HepG2 (cell line): ENCODE measurements around the gene USP7. TPM values are rescaled to one million over a fixed set of nuclear protein-coding genes. Genes with fewer than 3 reads are reported as not detected.

ENCODE experiments used
- AGO1 ChIP-seq: fragments of 200-400 bp; formaldehyde crosslinking; IDR thresholded peaks from 2 replicates; pipeline ENCODE4 v1.6.1; 2017; ENCODE audit warnings: mild to moderate bottlenecking, low read depth, low read length, moderate library complexity; ENCODE audit not compliant: poor library complexity, severe bottlenecking
- AHR ChIP-seq: IDR thresholded peaks from 2 replicates; pipeline ENCODE4 v1.6.1; 2018; ENCODE audit warnings: missing genetic modification reagents, missing compliant biosample characterization
- CENPBD1 ChIP-seq: sonication (generic); formaldehyde crosslinking; IDR thresholded peaks from 2 replicates; pipeline ENCODE4 v1.8.0; 2022; ENCODE audit warnings: missing genetic modification reagents, low read depth, mild to moderate bottlenecking, borderline replicate concordance
- DRAP1 ChIP-seq: IDR thresholded peaks from 2 replicates; pipeline ENCODE4 v1.6.1; 2016; ENCODE audit warnings: missing genetic modification reagents, missing compliant biosample characterization
- HNRNPK ChIP-seq: fragments of 200-400 bp; formaldehyde crosslinking; IDR thresholded peaks from 2 replicates; pipeline ENCODE4 v1.6.1; 2018; ENCODE audit warnings: low read length, low read depth, moderate library complexity, mild to moderate bottlenecking; ENCODE audit not compliant: poor library complexity, severe bottlenecking
- NBN ChIP-seq: fragments of 450-650 bp; conservative IDR thresholded peaks from 2 replicates; pipeline ENCODE4 v1.6.1; 2017
- NR1H2 ChIP-seq: sonication (generic); formaldehyde crosslinking; IDR thresholded peaks from 2 replicates; pipeline ENCODE4 v1.8.1; 2022; ENCODE audit warnings: low read depth, missing genetic modification reagents, borderline replicate concordance
- REL ChIP-seq: sonication (generic); formaldehyde crosslinking; conservative IDR thresholded peaks from 2 replicates; pipeline ENCODE4 v1.8.0; 2022; ENCODE audit warnings: mild to moderate bottlenecking, missing genetic modification reagents, moderate library complexity
- REST ChIP-seq, 2 experiments: IDR thresholded peaks; 2 replicates each; pipeline ENCODE4 v1.6.1; 2011 to 2012; ENCODE audit warnings: low read length in 2 of 2, borderline replicate concordance in 1 of 2, low read depth in 1 of 2, mild to moderate bottlenecking in 1 of 2, moderate library complexity in 1 of 2
- SUZ12 ChIP-seq: fragments of 150-350 bp; IDR thresholded peaks from 2 replicates; pipeline ENCODE4 v1.6.1; 2014; ENCODE audit warnings: low read depth, low read length
- TEAD2 ChIP-seq: sonication (generic); formaldehyde crosslinking; IDR thresholded peaks from 2 replicates; pipeline ENCODE4 v1.9.0; 2021; ENCODE audit warnings: missing genetic modification reagents
- ZBTB38 ChIP-seq: sonication (generic); formaldehyde crosslinking; IDR thresholded peaks from 2 replicates; pipeline ENCODE4 v1.5.1; 2020; ENCODE audit warnings: mild to moderate bottlenecking, missing genetic modification reagents
- ZBTB7B ChIP-seq: sonication (generic); formaldehyde crosslinking; IDR thresholded peaks from 2 replicates; pipeline ENCODE4 v1.4.0; 2020; ENCODE audit warnings: missing genetic modification reagents
- ZNF207 ChIP-seq: fragments of 450-650 bp; IDR thresholded peaks from 2 replicates; pipeline ENCODE4 v1.6.1; 2016; ENCODE audit warnings: antibody characterized with exemption, borderline replicate concordance
- ZNF225 ChIP-seq: sonication (generic); formaldehyde crosslinking; IDR thresholded peaks from 2 replicates; pipeline ENCODE4 v1.4.0; 2020; ENCODE audit warnings: mild to moderate bottlenecking, missing genetic modification reagents
- ZNF235 ChIP-seq: sonication (generic); formaldehyde crosslinking; IDR thresholded peaks from 2 replicates; pipeline ENCODE4 v1.8.1; 2023; ENCODE audit warnings: mild to moderate bottlenecking, missing genetic modification reagents, borderline replicate concordance
- ZNF720 ChIP-seq: sonication (generic); formaldehyde crosslinking; IDR thresholded peaks from 2 replicates; pipeline ENCODE4 v1.4.0; 2020; ENCODE audit warnings: missing genetic modification reagents
- polyA plus RNA-seq, 8 experiments: library from polyadenylated mRNA; depleted of rRNA in 3 of 8; stranded (reverse) in 7 of 8; unstranded in 1 of 8; fragments of >200 nt; fragmentation: Illumina TruSeq in 4 of 8; extraction: Trizol in 4 of 8; gene quantifications; 2 replicates each; pipeline versions ENCODE4 v1.2.1 to v1.2.3, GENCODE V29; 2011 to 2016; ENCODE audit warnings: low read depth in 4 of 8, missing spikeins in 1 of 8, mixed read lengths in 1 of 8; ENCODE audit not compliant: insufficient read depth in 1 of 8
- total RNA-seq, 5 experiments: library from RNA; depleted of rRNA; stranded (reverse); fragments of >200 nt; fragmentation: Illumina TruSeq; extraction: Trizol; gene quantifications; 2 replicates each; pipeline ENCODE4 v1.2.3, GENCODE V29; 2016; ENCODE audit warnings: low read depth in 1 of 5
- TF ChIP-seq, protein P1 (sequence below): IDR thresholded peaks from 2 replicates; pipeline ENCODE4 v1.6.1; 2012; ENCODE audit warnings: low read length, improper control_type of control experiment
- TF ChIP-seq, protein P2 (sequence below): sonication (generic); formaldehyde crosslinking; IDR thresholded peaks from 2 replicates; pipeline ENCODE4 v1.8.0; 2023; ENCODE audit warnings: mild to moderate bottlenecking, missing genetic modification reagents

The USP7 gene
- total and polyA plus RNA-seq, 2 of the 13 experiments (the other 11 are each of a cell fraction or from before 2014, with no cell fraction given): 52.5 to 173 TPM

- TF ChIP-seq, protein P1, sequence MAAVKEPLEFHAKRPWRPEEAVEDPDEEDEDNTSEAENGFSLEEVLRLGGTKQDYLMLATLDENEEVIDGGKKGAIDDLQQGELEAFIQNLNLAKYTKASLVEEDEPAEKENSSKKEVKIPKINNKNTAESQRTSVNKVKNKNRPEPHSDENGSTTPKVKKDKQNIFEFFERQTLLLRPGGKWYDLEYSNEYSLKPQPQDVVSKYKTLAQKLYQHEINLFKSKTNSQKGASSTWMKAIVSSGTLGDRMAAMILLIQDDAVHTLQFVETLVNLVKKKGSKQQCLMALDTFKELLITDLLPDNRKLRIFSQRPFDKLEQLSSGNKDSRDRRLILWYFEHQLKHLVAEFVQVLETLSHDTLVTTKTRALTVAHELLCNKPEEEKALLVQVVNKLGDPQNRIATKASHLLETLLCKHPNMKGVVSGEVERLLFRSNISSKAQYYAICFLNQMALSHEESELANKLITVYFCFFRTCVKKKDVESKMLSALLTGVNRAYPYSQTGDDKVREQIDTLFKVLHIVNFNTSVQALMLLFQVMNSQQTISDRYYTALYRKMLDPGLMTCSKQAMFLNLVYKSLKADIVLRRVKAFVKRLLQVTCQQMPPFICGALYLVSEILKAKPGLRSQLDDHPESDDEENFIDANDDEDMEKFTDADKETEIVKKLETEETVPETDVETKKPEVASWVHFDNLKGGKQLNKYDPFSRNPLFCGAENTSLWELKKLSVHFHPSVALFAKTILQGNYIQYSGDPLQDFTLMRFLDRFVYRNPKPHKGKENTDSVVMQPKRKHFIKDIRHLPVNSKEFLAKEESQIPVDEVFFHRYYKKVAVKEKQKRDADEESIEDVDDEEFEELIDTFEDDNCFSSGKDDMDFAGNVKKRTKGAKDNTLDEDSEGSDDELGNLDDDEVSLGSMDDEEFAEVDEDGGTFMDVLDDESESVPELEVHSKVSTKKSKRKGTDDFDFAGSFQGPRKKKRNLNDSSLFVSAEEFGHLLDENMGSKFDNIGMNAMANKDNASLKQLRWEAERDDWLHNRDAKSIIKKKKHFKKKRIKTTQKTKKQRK: no peak
- TF ChIP-seq SUZ12 (no peak), ZNF720 (no peak), ZBTB38 (CRISPR knock-in tag) (peak; percentile 84), REST (IDR thresholded peaks at IDR 0.05; ENCODE audit: borderline replicate concordance in 1 of 2, low read depth in 1 of 2, low read length in 2 of 2) (no peak), AHR (CRISPR knock-in tag) (no peak), ZNF235 (CRISPR knock-in tag) (no peak), TEAD2 (no peak), ZNF225 (CRISPR knock-in tag) (no peak), ZNF207 (no peak), NBN (no peak), REL (CRISPR knock-in tag) (no peak), AGO1 (no peak), CENPBD1 (CRISPR knock-in tag) (no peak), NR1H2 (CRISPR knock-in tag) (no peak), HNRNPK (no peak), ZBTB7B (CRISPR knock-in tag) (no peak), DRAP1 (CRISPR knock-in tag) (no peak)
- TF ChIP-seq, protein P2, sequence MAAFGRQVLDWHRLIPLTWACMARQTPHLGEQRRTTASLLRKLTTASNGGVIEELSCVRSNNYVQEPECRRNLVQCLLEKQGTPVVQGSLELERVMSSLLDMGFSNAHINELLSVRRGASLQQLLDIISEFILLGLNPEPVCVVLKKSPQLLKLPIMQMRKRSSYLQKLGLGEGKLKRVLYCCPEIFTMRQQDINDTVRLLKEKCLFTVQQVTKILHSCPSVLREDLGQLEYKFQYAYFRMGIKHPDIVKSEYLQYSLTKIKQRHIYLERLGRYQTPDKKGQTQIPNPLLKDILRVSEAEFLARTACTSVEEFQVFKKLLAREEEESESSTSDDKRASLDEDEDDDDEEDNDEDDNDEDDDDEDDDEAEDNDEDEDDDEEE (CRISPR knock-in tag): no peak
Measured at GRCh38 chr16:8950580-8951077, 13.1 kb downstream of the USP7 start (continued).
